Islet precursor cell (in vitro differentiated cells): ENCODE data around the gene MACROD2.
A peak's percentile ranks its signal among the peaks of the same experiment; 100 is the strongest.
"Not testable (repeated sequence)": the region's sequence is repeated elsewhere in the genome, so short reads cannot be mapped to it uniquely, and the experiment has no call there.

ENCODE experiments used
- DNase-seq: peaks from one replicate; pipeline ENCODE4 v3.0.0-alpha.2; 2018

The MACROD2 gene

GRCh38 chr20:15756002-15756753 lies 1760.9 kb downstream of the MACROD2 start:
- no peak for DNase-seq

DNA sequence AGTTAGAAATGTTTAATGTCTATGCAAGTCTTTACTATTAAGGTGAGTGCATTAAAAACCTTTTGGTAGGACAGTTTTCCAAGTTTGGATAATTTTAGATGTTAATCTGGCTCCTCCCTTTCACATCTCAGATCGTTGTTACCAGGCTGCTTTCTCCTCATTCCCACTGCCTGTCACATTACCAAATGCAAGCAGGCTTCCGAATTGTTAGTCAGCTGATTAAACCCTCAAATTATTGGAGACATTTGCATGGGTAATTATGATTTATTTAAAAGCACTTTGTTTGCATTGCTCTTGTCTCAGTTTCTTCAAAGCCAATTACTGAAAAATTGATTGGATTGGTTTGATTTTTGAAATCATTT lies 1761.4 kb downstream of the MACROD2 start:
- no peak for DNase-seq

DNA sequence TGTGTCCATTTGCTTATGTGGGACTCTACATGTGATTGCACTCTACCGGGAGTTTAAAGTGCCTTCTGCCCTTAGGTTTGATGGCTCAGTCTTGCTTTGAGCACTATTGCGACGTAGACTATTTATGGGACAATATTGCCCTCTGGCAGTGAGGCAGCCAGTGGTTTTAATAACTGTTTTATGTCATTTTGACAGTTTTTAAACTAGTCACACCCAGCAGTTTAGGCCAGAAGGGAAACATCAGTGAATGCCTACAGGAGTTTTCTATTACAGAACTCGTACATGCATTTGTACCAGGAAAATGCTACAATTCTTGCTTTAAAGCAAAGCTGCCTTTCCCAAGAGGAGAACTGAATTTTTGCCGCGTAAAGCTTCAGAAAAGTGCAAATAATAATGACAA lies 1764.3 kb downstream of the MACROD2 start:
- no peak for DNase-seq

- DNase-seq: peak; percentile 52
Measured at GRCh38 chr20:15760001-15760621, 1764.8 kb downstream of the MACROD2 start.

DNA sequence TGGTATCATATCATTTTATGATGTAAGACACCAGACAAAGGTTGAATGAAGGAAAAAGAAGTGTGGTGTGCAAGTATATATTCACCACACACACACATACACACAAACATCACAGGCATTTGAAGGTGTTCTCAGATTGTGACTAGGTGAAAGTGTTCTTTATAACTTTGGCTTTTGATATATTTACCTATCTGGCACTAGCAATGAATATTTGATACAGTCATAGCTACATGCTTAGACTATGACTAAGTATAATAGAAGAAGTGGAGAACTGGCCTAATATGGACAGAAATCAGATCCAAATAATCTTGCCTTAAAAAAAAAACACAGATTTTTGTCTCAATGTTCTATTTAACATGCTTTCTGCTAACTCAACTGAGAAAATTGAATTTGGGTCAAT lies 1768.0 kb downstream of the MACROD2 start:
- no peak for DNase-seq

GRCh38 chr20:15767586-15767985 lies 1772.3 kb downstream of the MACROD2 start:
- DNase-seq: no peak

DNA sequence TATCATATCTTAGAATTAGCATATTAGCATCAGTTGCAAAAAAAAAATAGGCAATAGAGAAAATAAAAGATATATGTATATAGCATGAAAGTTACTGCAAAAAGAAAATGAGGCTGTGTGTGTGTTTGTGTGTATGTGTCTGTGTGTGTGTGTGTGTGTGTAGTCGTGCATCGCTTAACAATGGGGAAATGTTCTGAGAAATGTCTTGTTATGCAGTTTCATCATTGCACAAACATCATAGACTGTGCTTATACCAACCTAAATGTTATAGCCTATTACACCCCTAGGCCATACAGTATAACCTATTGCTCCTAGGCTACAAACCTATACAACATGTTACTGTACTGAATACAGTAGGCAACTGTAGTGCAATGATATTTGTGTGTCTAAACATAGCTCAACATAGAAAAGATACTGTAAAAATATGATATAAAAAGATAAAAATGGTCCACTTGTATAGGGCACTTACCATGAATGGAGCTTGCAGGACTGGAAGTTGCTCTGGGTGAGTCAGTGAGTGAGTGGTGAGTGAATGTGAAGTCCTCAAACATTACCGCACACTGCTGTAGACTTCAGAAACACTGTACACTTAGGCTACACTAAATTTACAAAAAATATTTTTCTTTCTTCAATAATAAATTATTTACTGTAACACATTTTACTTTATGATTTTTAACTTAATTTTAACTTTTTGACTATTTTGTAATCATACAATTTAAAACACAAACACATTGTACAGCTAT lies 1772.9 kb downstream of the MACROD2 start:
- DNase-seq: no peak

GRCh38 chr20:15772826-15773225 lies 1777.5 kb downstream of the MACROD2 start:
- DNase-seq: no peak

DNA sequence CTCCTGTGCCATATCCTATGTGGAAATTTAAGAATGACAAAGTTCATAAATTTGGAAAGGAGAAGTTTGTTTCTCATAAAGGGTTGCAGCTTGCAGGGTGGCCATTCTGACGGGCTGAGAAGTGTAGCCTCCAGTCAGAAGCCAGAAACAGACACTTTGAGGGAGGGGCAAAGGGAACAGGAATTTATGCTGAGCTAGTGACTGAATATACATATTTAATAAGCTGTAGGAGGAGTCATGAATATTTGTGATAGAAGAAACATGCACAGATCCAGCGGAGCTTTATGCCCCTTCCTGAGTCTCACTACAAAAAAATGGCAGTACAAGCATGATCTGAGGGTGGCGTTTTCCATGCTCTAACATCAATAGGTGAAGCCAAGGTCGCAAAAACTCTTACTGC lies 1779.6 kb downstream of the MACROD2 start:
- DNase-seq: no peak

DNA sequence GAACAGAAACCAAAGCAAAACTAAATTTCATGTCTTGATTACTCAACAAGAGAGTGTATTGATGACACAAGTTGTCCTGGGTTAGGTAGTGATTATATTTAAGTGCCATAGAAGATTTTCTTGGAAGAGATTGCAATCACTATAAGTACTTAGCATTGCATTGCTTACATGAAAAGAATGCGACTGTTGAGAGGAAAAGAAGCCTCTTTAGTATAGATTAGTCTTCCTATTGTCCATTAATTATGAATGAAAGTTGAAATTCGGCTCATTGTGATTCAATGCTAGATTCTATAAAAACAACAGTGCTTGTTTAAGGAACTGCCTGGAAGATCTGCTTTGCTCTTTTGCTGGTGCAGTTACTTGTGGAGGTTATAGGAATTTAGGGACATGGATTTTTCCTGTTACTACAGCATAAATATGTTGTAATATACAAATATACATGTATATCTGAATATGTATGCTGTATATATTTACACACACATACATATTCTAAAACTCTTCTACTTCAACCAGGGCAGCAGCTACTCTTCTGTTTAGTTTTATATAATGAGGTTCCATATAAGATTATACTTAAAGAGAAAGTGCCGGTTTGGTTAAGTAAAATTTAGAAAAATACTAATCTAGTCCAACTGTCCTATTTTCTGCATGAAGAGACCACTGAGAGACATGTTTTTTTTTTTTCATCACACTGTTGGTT lies 1781.6 kb downstream of the MACROD2 start:
- no peak for DNase-seq

DNA sequence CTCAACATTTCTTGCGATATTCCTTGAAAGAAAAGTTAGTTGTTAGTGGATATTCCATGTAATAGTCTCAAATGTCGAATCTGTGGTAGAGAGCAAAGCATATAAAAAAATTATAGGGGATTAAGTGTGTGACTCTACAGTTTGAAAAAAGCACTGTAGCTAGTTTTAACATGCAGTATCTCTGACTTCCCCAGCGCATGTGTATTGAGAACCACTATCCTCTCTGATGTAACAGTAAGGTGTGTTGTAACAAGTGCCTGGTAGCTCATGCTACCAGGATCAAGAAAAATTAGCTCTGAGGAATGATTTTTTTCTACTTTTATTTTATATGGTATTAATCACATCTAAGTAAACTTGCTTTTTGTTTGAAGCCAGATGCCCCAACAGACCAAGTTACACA lies 1788.7 kb downstream of the MACROD2 start:
- no peak for DNase-seq

- no peak for DNase-seq
Measured at GRCh38 chr20:15789079-15789478, 1793.8 kb downstream of the MACROD2 start.

DNA sequence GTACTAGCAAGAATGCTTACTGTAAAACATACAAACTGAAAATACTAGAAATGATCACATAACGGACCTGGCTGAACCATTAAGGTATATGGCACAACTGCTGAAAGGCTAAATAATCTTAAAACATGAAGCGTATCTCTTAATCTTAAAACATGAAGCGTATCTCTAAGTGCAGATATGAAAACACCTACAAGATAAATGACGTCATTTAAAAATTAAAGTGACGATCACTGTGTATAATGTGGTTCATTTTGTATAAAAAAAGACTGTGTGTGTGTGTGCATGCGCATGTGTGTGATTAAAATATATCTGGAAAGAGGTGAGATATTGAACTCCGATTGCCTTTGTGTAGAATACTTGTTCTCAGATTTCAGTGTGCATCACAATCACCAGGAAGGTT lies 1797.5 kb downstream of the MACROD2 start:
- no peak for DNase-seq

DNA sequence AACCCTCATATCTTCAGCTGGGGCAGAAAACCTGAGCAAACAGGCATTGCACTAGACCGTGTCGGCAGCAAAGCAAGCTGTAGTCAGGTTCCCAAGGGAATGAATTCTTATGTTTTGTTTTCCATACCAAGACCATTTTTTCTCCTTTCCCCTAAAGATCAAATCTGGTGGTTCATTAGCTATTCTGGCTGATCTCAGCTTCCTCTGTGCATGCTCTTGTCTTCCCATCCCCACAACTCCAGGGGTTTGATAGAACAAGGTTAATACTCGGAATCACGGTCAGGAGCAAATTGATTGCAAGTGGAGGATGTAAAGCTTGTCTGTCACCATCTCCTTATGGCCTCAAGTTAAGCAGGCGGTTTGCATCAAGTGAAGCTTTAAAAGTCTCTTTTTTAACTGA lies 1799.1 kb downstream of the MACROD2 start:
- no peak for DNase-seq

DNA sequence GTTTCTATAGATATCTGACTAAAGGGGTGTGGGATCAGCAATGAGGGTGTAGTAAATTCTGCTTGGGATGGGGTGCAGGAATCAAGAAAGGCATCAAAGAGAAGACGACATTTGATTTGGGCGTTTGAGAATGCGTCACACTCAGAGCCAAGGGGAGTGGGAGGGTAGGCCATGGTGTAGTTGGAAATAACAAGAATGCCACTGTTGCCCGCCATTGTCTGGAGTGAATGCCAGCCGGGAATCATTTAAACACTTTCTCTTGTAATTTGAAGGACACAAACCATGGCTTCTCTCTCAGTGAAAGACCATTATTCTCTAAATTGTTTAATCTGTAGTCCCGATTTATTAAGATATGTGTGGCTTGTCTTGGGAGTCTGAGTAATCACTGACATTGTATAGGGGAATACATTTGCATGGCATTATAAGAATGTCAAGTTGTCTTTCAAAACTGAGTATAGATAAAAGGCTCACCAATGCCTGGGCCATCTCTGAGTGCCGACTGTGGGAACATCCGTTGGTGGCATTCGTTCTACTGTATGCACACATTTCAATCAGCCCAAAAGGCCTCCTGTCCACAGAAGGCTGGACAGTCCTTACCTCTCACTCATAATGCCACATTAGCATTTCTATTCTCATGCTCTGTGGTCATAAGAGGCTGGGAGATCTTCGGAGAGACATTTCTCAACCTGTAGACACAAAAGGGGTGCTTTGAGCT lies 1800.1 kb downstream of the MACROD2 start:
- no peak for DNase-seq

DNA sequence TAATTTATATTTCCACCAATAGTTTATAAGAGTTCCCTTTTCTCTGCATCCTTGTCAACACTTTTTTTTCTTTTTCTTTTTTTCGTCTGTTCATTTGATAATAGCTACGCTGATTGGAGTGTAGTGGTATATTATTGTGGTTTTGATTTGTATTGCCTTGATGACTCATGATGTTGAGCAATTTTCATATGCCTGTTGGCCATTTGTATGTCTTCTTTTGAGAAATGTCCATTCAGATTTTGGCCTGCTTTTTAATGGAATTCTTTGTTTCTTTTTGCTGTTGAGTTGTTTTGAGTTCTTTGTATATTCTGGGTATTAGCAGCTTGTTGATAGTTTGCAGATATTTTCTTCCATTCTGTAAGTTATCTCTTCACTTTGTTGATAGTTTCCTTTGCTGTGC lies 1804.6 kb downstream of the MACROD2 start:
- DNase-seq: no peak

- no peak for DNase-seq
Measured at GRCh38 chr20:15802020-15802419, 1806.7 kb downstream of the MACROD2 start.

- DNase-seq: no peak
Measured at GRCh38 chr20:15805154-15805553, 1809.8 kb downstream of the MACROD2 start.

DNA sequence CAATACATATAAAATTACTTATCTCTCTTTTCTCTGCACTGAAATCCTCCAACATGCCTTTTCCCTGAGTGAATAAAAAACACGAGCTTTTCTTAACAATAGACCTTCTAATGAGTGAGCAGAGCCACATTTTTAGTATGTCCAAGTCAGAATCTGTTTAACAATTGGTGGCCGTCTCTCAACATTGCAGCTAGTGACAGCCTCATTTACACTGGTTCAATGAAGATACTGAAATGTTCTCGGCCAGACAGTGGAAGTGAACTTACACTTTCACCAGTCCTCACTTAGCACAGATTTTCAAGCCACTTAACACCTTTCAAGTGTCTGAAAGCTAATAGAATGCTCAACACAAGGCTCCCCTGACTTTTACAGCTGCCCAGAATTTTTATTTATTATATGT lies 1810.8 kb downstream of the MACROD2 start:
- no peak for DNase-seq

GRCh38 chr20:15807271-15807670 lies 1812.0 kb downstream of the MACROD2 start:
- no peak for DNase-seq

DNA sequence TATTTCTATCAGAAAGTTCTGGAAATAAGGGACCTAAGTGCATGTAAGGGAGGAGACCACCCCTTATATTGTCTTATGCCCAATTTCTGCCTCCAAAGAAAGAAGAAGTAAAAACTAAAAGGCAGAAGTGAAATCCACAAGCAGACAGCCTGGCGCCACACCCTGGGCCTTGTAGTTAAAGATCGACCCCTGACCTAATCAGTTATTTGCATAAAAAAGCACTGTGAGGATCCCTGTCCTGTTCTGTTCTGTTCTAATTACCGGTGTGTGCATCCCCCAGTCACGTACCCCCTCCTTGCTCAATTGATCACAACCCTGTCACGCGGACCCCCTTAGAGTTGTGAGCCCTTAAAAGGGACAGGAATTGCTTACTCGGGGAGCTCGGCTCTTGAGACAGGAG lies 1812.5 kb downstream of the MACROD2 start:
- DNase-seq: not testable (repeated sequence)

DNA sequence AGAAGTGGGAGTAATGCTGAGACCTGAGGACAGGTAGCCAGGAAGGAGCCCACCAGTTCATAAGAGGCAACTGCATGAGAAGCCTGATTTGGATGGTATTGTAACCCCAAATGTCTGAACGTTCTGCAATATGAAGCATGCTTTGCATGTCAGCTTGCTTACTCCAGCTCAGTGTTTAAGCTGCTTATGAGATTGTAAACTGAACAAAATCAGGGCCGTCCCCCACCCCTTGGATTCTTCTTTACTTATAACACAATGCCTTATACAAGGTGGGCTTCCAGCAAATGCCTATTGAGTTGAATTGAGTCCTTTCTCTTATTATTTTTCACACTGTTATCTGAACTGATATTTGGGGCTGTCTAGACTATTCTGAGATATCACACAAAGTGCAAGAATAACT lies 1816.6 kb downstream of the MACROD2 start:
- DNase-seq: no peak

DNA sequence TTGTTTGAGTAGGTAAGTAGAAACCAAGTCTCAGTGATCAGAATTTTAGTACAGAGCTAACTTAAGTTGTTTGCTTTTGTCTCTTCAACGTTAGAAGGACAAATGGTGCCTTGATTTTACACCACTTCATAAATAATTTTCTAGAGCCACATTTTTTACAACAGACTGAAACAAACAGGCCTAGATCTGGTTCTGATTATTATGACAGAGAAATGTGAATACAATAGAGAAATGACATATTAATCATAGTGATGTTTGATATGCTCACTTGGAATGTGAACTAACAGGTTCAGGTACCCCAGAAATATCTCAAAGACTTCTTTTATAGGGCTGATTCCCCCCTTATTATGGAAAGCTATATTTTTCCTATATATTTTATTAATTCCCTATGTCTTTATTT lies 1817.4 kb downstream of the MACROD2 start:
- no peak for DNase-seq
